Cardiac muscle cell (in vitro differentiated cells and primary cell): ENCODE measurements around the gene CAD. TPM values are rescaled to one million over a fixed set of nuclear protein-coding genes. Genes with fewer than 3 reads are reported as not detected.

Source experiments
- DNase-seq, 2 donors: peaks; one replicate each; pipeline versions ENCODE4 v3.0.0 to v3.0.0-alpha.2; 2010 to 2017; ENCODE audit warnings: low read depth in 1 of 2, low spot score in 1 of 2
- H3K27ac ChIP-seq: fragments of 200-600 bp; sonication (generic); 2 replicates; pipeline ENCODE4 v1.5.1; 2016
- H3K27me3 ChIP-seq: fragments of 200-600 bp; sonication (generic); 2 replicates; pipeline ENCODE4 v1.6.0; 2016; ENCODE audit warnings: control low read depth
- H3K36me3 ChIP-seq: fragments of 200-600 bp; sonication (generic); 2 replicates; pipeline ENCODE4 v1.5.1; 2016; ENCODE audit warnings: control low read depth
- H3K4me1 ChIP-seq: fragments of 200-600 bp; sonication (generic); 2 replicates; pipeline ENCODE4 v1.8.1; 2017; ENCODE audit warnings: low read depth, mild to moderate bottlenecking, mixed run types
- H3K4me3 ChIP-seq: fragments of 200-600 bp; sonication (generic); 2 replicates; pipeline ENCODE4 v1.5.1; 2016; ENCODE audit warnings: mild to moderate bottlenecking
- H3K9me3 ChIP-seq: fragments of 200-600 bp; sonication (generic); 2 replicates; pipeline ENCODE4 v1.5.1; 2017; ENCODE audit warnings: low read depth, mild to moderate bottlenecking, control low read depth
- polyA plus RNA-seq: library from polyadenylated mRNA; unstranded; fragments of >200 nt; fragmentation: Nextera tagmentation; extraction: Ambion mirVana; gene quantifications from 2 replicates; pipeline ENCODE4 v1.2.1, GENCODE V29; 2016
- total RNA-seq: library from RNA; depleted of rRNA; stranded (reverse); fragments of >200 nt; gene quantifications from 2 replicates; pipeline ENCODE4 v1.2.3, GENCODE V29; 2016
- TF ChIP-seq, protein P1 (sequence below): IDR thresholded peaks from 2 replicates; pipeline ENCODE4 v1.5.1; 2012; ENCODE audit warnings: low read depth, mild to moderate bottlenecking, low read length

Gene CAD
- total and polyA plus RNA-seq, 2 experiments from 2014 or later = 30.1 to 51.7 TPM

DNA sequence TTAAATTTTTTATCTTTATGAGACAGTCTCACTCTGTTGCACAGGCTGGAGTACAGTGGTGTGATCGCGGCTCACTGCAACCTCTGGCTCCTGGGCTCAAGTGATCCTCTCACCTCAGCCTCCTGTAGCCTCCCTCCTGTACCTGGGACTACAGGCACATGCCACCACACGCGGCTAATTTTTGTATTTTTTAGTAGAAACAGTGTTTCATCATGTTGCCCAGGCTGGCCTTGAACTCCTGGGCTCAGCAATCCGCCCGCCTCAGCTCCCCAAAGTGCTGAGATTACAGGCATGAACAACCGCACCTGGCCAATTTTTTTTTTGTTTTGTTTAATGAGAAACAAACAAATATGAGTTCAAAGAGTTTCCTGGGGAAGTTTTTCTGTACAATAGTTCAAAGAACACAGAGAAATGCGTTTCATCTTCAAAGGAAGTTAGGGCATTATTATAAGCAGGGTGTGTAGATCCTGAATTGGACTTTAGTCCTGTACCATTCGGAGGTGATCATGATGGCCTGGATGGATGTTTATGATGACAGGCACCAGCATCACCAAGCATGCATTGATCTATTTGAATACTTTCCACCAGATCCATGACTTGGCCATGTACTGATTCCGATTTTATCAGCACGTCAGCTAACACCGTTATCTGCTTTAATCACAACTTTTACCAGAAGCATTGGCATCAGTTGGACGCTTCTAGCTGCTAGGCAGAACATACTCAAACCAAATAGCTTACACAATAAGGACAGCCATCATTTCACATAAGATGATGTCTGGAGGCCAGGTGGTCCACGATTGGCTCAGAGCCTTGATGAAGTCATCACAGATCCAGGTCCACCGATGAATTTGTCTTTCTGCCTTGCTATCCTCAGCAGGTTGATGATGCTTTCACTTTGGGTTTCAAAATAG, 39.5 kb upstream of the CAD start:
- H3K27me3 ChIP-seq = peaks cover 9% of the 10 kb centered on the region
- H3K36me3 ChIP-seq = no peaks in the 10 kb centered on the region
- no peak overlapping the region for H3K4me3 ChIP-seq
- no peak for DNase-seq
- TF ChIP-seq, protein P1, sequence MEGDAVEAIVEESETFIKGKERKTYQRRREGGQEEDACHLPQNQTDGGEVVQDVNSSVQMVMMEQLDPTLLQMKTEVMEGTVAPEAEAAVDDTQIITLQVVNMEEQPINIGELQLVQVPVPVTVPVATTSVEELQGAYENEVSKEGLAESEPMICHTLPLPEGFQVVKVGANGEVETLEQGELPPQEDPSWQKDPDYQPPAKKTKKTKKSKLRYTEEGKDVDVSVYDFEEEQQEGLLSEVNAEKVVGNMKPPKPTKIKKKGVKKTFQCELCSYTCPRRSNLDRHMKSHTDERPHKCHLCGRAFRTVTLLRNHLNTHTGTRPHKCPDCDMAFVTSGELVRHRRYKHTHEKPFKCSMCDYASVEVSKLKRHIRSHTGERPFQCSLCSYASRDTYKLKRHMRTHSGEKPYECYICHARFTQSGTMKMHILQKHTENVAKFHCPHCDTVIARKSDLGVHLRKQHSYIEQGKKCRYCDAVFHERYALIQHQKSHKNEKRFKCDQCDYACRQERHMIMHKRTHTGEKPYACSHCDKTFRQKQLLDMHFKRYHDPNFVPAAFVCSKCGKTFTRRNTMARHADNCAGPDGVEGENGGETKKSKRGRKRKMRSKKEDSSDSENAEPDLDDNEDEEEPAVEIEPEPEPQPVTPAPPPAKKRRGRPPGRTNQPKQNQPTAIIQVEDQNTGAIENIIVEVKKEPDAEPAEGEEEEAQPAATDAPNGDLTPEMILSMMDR = no peak
- H3K9me3 ChIP-seq = no peaks in the 10 kb centered on the region
- H3K4me1 ChIP-seq = no peaks in the 10 kb centered on the region
- H3K27ac ChIP-seq = no peak overlapping the region

DNA sequence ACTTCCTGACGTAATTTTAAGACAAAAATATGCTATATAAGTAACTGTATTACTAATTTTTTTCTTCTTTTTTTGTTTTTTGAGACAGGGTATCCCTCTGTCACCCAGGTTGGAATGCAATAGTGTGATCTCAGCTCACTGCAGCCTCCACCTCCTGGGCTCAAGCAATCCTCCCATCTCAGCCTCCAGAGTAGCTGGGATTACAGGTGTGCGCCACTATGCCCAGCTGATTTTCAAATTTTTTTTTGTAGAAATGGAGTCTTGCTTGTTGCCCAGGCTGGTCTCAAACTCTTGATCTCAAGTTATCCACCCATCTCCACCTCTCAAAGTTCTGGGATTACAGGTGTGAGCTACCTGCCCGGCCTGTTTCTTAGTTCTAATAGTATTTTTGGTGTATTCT, 38.7 kb upstream of the CAD start:
- no peak for DNase-seq
- H3K27ac ChIP-seq = no peak overlapping the region
- TF ChIP-seq, protein P1 = no peak

GRCh38 chr2:27179344-27180000, 37.7 kb upstream of the CAD start:
- Histone ChIP-seq H3K27ac (no peak overlapping the region), H3K36me3 (no peaks in the 10 kb centered on the region), H3K4me3 (no peak overlapping the region), H3K27me3 (no peaks in the 10 kb centered on the region), H3K9me3 (no peaks in the 10 kb centered on the region), H3K4me1 (peaks cover 5% of the 10 kb centered on the region)
- DNase-seq = no peak
- TF ChIP-seq, protein P1 = no peak

More for the DNA sequence above, 38.7 kb upstream of the CAD start:
- Histone ChIP-seq H3K9me3 (no peaks in the 10 kb centered on the region), H3K36me3 (no peaks in the 10 kb centered on the region), H3K4me3 (no peak overlapping the region), H3K4me1 (no peaks in the 10 kb centered on the region), H3K27me3 (peaks cover 3% of the 10 kb centered on the region)

DNA sequence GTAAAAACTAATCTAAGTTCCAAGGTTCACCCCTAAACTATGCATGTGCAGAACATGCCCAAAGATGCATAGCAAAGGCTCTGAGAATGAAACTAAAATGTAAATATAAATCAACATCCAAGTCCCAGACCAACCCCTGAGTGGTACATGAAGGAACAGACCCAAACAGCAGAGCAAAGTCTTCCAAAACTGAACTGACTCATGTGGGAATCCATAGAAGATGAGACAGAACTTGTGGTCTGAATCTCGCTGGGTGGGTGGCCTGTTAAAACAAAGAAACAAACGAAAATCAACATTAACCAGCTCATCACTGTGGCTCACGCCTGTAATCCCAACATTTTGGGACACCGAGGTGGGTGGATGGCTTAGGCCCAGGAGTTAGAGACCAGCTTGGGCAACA, 34.8 kb upstream of the CAD start:
- no peak overlapping the region for H3K4me3 ChIP-seq
- peak in 1 of 2 donors; percentile 25 for DNase-seq
- H3K9me3 ChIP-seq = no peaks in the 10 kb centered on the region
- peaks cover 18% of the 10 kb centered on the region for H3K4me1 ChIP-seq
- no peaks in the 10 kb centered on the region for H3K36me3 ChIP-seq
- TF ChIP-seq, protein P1 = no peak
- H3K27me3 ChIP-seq = no peaks in the 10 kb centered on the region
- no peak overlapping the region for H3K27ac ChIP-seq

GRCh38 chr2:27184115-27184514, 33.1 kb upstream of the CAD start:
- Histone ChIP-seq H3K27ac (peak overlapping the region; percentile 14), H3K4me1 (peaks cover 18% of the 10 kb centered on the region), H3K27me3 (no peaks in the 10 kb centered on the region), H3K4me3 (no peak overlapping the region), H3K9me3 (no peaks in the 10 kb centered on the region), H3K36me3 (no peaks in the 10 kb centered on the region)
- DNase-seq = peak; percentile 58 to 78
- TF ChIP-seq, protein P1 = no peak
